GM12872 (cell line): Measurements from ENCODE around the gene KANK4.

Source experiments
- CTCF ChIP-seq: IDR thresholded peaks from 3 replicates; pipeline ENCODE4 v1.5.1; 2011; ENCODE audit warnings: low read depth, mild to moderate bottlenecking, low read length, moderate library complexity; ENCODE audit not compliant: insufficient read depth

KANK4 gene

GRCh38 chr1:62213075-62213914 lies 105.9 kb downstream of the KANK4 start:
- TF ChIP-seq CTCF = no peak

GRCh38 chr1:62212411-62212810 lies 106.8 kb downstream of the KANK4 start:
- no peak for TF ChIP-seq CTCF

- no peak for TF ChIP-seq CTCF
These were observed 108.3 kb downstream of the KANK4 start for GRCh38 chr1:62210960-62211359.

GRCh38 chr1:62209931-62210595 lies 109.2 kb downstream of the KANK4 start:
- no peak for TF ChIP-seq CTCF

- no peak for TF ChIP-seq CTCF
These were observed 110.3 kb downstream of the KANK4 start for GRCh38 chr1:62208970-62209369.

- no peak for TF ChIP-seq CTCF
These were observed 111.1 kb downstream of the KANK4 start for GRCh38 chr1:62208087-62208486.

- TF ChIP-seq CTCF = no peak
These were observed 112.0 kb downstream of the KANK4 start for GRCh38 chr1:62207187-62207586.
